ENCODE results near the gene TMC1.
A peak's percentile ranks its signal among the peaks of the same experiment; 100 is the strongest.
"Not testable (repeated sequence)": the region's sequence is repeated elsewhere in the genome, so short reads cannot be mapped to it uniquely, and the experiment has no call there.

TMC1 gene

DNA sequence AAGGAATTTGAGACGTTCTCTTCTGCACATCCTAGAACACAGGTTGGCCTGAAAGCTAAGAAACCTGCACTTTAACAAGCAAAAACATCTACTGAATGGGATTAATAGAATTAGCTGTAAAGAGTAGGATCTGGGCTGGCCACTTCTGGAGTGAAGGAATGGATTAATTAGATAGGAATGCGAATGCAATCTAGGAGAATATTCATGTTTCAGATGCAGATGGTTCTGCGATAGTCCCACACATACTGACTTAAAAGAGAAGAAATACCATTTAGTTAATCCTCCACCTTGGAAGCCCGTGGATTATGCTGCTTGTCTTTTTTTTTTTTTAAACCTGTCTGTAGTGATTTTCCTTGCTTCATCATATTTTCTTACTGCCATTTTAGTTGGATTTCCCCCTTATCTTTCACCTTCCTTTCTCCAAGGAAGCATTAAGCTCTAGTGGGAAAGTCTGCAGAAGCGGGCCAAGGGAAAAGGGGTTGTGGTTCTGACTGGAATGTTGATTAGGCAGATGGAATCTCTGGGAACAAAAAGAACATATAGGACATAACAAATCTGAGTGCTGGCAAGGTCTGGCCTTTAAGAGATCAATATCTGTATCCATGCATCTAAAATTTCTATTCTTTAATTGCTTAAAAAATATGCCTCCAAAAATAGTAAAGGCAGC, 279.1 kb downstream of the TMC1 start:
- TF ChIP-seq, protein P1, sequence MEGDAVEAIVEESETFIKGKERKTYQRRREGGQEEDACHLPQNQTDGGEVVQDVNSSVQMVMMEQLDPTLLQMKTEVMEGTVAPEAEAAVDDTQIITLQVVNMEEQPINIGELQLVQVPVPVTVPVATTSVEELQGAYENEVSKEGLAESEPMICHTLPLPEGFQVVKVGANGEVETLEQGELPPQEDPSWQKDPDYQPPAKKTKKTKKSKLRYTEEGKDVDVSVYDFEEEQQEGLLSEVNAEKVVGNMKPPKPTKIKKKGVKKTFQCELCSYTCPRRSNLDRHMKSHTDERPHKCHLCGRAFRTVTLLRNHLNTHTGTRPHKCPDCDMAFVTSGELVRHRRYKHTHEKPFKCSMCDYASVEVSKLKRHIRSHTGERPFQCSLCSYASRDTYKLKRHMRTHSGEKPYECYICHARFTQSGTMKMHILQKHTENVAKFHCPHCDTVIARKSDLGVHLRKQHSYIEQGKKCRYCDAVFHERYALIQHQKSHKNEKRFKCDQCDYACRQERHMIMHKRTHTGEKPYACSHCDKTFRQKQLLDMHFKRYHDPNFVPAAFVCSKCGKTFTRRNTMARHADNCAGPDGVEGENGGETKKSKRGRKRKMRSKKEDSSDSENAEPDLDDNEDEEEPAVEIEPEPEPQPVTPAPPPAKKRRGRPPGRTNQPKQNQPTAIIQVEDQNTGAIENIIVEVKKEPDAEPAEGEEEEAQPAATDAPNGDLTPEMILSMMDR (conservative IDR thresholded peaks at IDR 0.05; ENCODE audit: low read depth, low read length) = no peak

DNA sequence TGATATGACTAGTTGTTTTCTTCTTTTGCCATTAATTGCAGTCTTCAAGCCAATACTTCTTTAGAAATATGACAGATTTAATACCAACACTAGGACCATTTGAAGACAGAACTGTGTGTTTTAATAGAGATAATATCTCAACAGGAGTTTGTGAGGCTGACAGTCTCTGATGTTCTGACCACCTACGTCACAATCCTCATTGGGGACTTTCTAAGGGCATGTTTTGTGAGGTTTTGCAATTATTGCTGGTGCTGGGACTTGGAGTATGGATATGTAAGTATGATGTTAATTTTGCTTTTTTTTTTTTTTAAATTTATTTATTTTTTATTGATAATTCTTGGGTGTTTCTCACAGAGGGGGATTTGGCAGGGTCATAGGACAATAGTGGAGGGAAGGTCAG, 283.8 kb downstream of the TMC1 start:
- TF ChIP-seq, protein P1 (conservative IDR thresholded peaks at IDR 0.05; ENCODE audit: low read depth, low read length) = no peak
- DNase-seq (ENCODE audit: low read depth) = no peak

More for the DNA sequence above, 279.1 kb downstream of the TMC1 start:
- DNase-seq (ENCODE audit: low read depth) = peak; percentile 62
- no peak overlapping the region for H3K4me3 ChIP-seq (ENCODE audit: low read length)

DNA sequence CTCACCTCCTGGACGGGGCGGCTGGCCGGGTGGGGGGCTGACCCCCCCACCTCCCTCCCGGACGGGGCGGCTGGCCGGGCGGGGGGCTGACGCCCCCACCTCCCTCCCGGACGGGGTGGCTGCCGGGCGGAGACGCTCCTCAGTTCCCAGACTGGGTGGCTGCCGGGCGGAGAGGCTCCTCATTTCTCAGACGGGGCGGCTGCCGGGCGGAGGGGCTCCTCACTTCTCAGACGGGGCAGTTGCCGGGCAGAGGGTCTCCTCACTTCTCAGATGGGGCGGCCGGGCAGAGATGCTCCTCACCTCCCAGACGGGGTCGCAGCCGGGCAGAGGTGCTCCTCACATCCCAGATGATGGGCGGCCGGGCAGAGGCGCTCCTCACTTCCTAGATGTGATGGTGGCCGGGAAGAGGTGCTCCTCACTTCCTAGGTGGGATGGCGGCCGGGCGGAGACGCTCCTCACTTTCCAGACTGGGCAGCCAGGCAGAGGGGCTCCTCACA, 285.0 kb downstream of the TMC1 start:
- DNase-seq (ENCODE audit: low read depth); H3K4me3 ChIP-seq (ENCODE audit: low read length): not testable (repeated sequence)

More for the DNA sequence above, 283.8 kb downstream of the TMC1 start:
- no peak overlapping the region for H3K4me3 ChIP-seq (ENCODE audit: low read length)

DNA sequence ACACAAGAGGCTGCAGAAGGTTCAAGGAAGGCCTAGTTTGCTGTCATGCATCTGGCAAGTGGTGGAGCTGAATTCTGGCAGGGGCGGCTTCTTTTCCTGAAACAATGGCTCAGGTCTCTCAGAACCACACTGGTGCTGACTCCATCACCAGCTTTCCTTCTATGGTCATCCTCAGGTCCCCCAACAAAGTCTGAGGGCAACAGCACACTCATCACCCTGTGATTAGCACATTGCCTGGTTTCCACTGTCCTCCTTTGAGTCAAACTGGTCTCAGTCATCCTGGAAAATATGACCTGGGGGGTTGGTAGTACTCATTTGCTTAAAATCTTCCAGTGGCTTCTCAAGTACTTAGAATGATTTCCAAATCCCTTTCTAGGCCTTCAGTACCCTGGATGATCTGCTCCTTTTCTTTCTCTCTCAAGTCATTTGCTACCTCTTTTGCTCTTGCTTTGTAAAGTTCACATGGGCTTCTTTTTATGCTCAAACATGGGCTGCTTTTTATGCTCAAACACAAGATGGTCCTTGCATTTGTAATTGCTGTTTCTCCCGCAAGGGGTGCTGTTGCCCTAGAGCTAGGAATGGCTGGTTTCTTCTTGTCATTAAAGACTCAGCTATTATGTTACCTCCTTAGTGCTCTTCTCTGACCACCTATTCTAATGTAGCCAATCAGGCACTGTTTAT, 286.5 kb downstream of the TMC1 start:
- no peak for DNase-seq (ENCODE audit: low read depth)
- H3K4me3 ChIP-seq (ENCODE audit: low read length) = no peak overlapping the region
- TF ChIP-seq, protein P1 (conservative IDR thresholded peaks at IDR 0.05; ENCODE audit: low read depth, low read length) = peak; percentile 44

DNA sequence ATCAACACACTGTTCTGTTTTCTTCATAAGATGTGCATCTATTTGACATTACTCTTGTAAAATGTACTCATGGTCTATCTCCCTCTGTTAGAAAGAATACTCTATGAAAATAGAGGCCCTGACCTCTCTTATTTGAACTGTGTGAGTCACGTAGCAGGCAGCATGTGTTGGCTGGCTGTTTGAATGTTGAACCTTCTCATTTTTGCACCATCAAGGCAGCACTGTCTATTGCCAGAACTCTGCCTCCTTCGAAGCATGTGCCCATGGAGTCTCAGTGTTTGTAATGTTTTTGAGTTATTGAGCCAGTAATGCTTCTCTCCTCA, 287.0 kb downstream of the TMC1 start:
- no peak overlapping the region for H3K4me3 ChIP-seq (ENCODE audit: low read length)
- TF ChIP-seq, protein P1 (conservative IDR thresholded peaks at IDR 0.05; ENCODE audit: low read depth, low read length) = no peak
- no peak for DNase-seq (ENCODE audit: low read depth)

DNA sequence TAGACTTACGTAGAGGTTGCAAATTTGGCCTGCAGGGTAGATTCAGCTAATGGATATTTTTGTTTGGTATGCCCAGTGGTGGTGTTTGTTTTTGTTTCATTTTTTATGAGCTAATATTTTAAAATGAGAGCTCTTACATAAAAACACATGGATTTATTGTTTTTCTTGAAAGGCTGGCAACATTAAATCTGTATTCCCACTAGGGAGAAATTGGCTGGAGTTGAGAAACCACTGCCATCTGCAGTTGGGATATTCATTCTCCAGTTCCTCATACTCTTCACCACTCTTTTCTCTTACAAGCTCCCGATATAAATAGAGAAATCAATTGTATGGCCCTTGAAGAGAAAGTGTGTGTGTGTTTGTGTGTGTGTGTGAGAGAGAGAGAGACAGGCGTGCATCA, 288.2 kb downstream of the TMC1 start:
- no peak overlapping the region for H3K4me3 ChIP-seq (ENCODE audit: low read length)
- TF ChIP-seq, protein P1 (conservative IDR thresholded peaks at IDR 0.05; ENCODE audit: low read depth, low read length) = no peak
- DNase-seq (ENCODE audit: low read depth) = no peak

DNA sequence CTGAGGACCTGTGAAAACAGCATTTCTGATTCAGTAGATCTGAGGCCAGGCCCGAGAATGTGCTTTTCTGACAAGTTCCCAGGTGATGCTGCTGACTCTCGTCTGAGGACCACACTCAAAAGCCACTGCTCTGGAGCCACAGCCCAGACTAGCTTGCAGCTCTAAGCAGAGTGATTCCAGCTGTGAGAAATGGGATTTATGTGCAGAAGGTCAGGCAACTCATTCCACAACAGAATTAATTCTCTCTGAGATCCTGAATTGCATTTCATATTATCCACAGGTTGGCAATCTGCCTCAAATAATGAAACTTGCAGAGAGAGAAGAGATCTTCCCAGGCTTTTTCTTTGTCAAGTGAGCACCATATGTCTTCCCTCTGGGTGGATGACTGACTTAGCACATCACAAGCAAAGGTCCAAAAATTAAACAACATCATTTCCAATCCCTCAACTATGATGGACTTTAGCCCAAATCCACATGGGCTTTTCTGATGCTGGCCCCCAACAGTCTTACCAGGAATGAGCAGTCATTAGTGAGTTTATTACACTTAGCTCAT, 291.2 kb downstream of the TMC1 start:
- H3K4me3 ChIP-seq (ENCODE audit: low read length) = no peak overlapping the region
- TF ChIP-seq, protein P1 (conservative IDR thresholded peaks at IDR 0.05; ENCODE audit: low read depth, low read length) = no peak
- DNase-seq (ENCODE audit: low read depth) = no peak

All from retinal pigment epithelial cell (primary cell).